ENCODE data around the gene CDKN1C.

Gene CDKN1C

DNA sequence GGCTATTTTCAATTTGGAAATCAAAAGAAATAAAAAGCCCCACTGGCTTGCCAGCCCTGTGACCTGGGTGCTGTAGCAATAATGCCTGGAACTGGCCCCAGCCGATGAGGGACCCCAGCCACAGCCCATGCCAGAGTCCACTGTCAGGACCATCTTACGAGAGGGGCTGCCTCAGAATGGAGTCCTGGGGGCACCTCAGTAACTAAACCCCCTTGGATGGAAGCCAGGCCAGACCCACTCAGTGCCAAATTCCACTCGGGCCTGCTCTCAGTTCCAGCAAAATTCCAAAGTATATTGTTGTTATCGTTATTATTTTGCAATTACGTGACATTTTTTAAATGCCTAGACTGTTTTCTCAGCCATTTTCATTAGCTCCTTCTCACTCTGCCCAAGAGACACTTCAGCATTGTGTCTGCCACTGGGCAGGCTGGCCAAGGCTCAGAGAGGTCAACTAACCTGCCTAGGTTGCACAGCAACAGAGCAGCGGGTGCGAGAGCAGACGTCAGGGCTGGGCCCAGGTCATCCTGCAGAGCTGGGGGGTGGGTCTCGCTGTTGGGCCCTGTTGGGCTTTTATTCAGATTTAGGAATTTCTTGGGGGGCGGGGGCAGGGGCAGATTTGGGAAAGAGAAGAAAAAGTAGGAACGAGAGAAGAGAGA is 19.5 kb downstream of the CDKN1C start (continued):
- TF ChIP-seq CSRNP3 (CRISPR knock-in tag; IDR thresholded peaks at IDR 0.05) (no peak), ISL1 (CRISPR knock-in tag; IDR thresholded peaks at IDR 0.05) (no peak), ARNTL (CRISPR knock-in tag; IDR thresholded peaks at IDR 0.05; ENCODE audit: borderline replicate concordance, low read depth) (no peak), TCF4 (CRISPR knock-in tag; IDR thresholded peaks at IDR 0.05; ENCODE audit: borderline replicate concordance) (no peak), SNAI2 (CRISPR knock-in tag; IDR thresholded peaks at IDR 0.05) (no peak), PPARA (CRISPR knock-in tag; IDR thresholded peaks at IDR 0.05; ENCODE audit: borderline replicate concordance) (no peak), ZNF70 (CRISPR knock-in tag; IDR thresholded peaks at IDR 0.05) (no peak), ZFP3 (CRISPR knock-in tag; IDR thresholded peaks at IDR 0.05) (no peak)
- TF ChIP-seq, protein P1, sequence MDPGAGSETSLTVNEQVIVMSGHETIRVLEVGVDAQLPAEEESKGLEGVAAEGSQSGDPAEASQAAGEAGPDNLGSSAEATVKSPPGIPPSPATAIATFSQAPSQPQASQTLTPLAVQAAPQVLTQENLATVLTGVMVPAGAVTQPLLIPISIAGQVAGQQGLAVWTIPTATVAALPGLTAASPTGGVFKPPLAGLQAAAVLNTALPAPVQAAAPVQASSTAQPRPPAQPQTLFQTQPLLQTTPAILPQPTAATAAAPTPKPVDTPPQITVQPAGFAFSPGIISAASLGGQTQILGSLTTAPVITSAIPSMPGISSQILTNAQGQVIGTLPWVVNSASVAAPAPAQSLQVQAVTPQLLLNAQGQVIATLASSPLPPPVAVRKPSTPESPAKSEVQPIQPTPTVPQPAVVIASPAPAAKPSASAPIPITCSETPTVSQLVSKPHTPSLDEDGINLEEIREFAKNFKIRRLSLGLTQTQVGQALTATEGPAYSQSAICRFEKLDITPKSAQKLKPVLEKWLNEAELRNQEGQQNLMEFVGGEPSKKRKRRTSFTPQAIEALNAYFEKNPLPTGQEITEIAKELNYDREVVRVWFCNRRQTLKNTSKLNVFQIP (CRISPR knock-in tag; IDR thresholded peaks at IDR 0.05; ENCODE audit: borderline replicate concordance, low read depth), result no peak

DNA sequence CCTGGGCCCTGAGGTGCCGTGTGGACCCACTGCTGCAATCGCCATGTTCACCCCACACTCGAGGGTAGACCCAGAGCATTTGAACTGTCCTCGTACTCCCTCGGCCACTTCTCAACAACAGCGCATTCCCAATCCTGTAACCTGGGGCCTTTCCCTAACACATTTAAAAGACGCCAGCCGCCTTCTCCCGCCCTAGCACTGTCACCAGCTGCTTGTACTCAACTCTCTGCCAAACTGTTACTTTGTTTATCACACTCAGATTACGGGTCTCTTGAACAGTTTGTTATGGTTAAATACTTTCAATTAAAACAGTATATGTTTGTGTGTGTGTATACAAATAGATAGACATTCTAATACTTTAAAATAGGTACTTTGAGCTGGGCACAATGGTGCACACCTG is 20.7 kb downstream of the CDKN1C start:
- ATAC-seq, result no peak
- no peak for TF ChIP-seq CREB5 (CRISPR knock-in tag; IDR thresholded peaks at IDR 0.05; ENCODE audit: low read depth)
- no peak for TF ChIP-seq ZNF8 (CRISPR knock-in tag; IDR thresholded peaks at IDR 0.05)
- TF ChIP-seq CSDC2 (CRISPR knock-in tag; IDR thresholded peaks at IDR 0.05), result no peak
- TF ChIP-seq ZFP30 (CRISPR knock-in tag; IDR thresholded peaks at IDR 0.05), result no peak
- no peak for TF ChIP-seq ESRRG (CRISPR knock-in tag; IDR thresholded peaks at IDR 0.05)
- no peak for TF ChIP-seq ZNF70 (CRISPR knock-in tag; IDR thresholded peaks at IDR 0.05)
- no peak for TF ChIP-seq TCF4 (CRISPR knock-in tag; IDR thresholded peaks at IDR 0.05; ENCODE audit: borderline replicate concordance)
- no peak for TF ChIP-seq ZFP3 (CRISPR knock-in tag; IDR thresholded peaks at IDR 0.05)
- TF ChIP-seq ARNTL (CRISPR knock-in tag; IDR thresholded peaks at IDR 0.05; ENCODE audit: borderline replicate concordance, low read depth), result no peak
- TF ChIP-seq CSRNP3 (CRISPR knock-in tag; IDR thresholded peaks at IDR 0.05), result no peak
- no peak for TF ChIP-seq TOX (CRISPR knock-in tag; IDR thresholded peaks at IDR 0.05; ENCODE audit: borderline replicate concordance)
- no peak for TF ChIP-seq RARB (CRISPR knock-in tag; IDR thresholded peaks at IDR 0.05)
- no peak for TF ChIP-seq PPARA (CRISPR knock-in tag; IDR thresholded peaks at IDR 0.05; ENCODE audit: borderline replicate concordance)
- TF ChIP-seq, protein P1 (CRISPR knock-in tag; IDR thresholded peaks at IDR 0.05; ENCODE audit: borderline replicate concordance, low read depth), result no peak
- TF ChIP-seq SNAI2 (CRISPR knock-in tag; IDR thresholded peaks at IDR 0.05), result no peak
- no peak for TF ChIP-seq OSR1 (CRISPR knock-in tag; IDR thresholded peaks at IDR 0.05)

GRCh38 chr11:2863276-2863618 is 22.3 kb downstream of the CDKN1C start:
- ATAC-seq, result no peak
- TF ChIP-seq RARB (CRISPR knock-in tag; IDR thresholded peaks at IDR 0.05), result no peak
- TF ChIP-seq TOX (CRISPR knock-in tag; IDR thresholded peaks at IDR 0.05; ENCODE audit: borderline replicate concordance), result no peak
- no peak for TF ChIP-seq CSDC2 (CRISPR knock-in tag; IDR thresholded peaks at IDR 0.05)
- no peak for TF ChIP-seq CREB5 (CRISPR knock-in tag; IDR thresholded peaks at IDR 0.05; ENCODE audit: low read depth)
- TF ChIP-seq ZFP3 (CRISPR knock-in tag; IDR thresholded peaks at IDR 0.05), result no peak
- TF ChIP-seq ARNTL (CRISPR knock-in tag; IDR thresholded peaks at IDR 0.05; ENCODE audit: borderline replicate concordance, low read depth), result no peak
- no peak for TF ChIP-seq CSRNP3 (CRISPR knock-in tag; IDR thresholded peaks at IDR 0.05)
- TF ChIP-seq ZC3H10 (CRISPR knock-in tag; IDR thresholded peaks at IDR 0.05), result no peak
- TF ChIP-seq ISL1 (CRISPR knock-in tag; IDR thresholded peaks at IDR 0.05), result no peak
- no peak for TF ChIP-seq SNAI2 (CRISPR knock-in tag; IDR thresholded peaks at IDR 0.05)
- TF ChIP-seq, protein P2, sequence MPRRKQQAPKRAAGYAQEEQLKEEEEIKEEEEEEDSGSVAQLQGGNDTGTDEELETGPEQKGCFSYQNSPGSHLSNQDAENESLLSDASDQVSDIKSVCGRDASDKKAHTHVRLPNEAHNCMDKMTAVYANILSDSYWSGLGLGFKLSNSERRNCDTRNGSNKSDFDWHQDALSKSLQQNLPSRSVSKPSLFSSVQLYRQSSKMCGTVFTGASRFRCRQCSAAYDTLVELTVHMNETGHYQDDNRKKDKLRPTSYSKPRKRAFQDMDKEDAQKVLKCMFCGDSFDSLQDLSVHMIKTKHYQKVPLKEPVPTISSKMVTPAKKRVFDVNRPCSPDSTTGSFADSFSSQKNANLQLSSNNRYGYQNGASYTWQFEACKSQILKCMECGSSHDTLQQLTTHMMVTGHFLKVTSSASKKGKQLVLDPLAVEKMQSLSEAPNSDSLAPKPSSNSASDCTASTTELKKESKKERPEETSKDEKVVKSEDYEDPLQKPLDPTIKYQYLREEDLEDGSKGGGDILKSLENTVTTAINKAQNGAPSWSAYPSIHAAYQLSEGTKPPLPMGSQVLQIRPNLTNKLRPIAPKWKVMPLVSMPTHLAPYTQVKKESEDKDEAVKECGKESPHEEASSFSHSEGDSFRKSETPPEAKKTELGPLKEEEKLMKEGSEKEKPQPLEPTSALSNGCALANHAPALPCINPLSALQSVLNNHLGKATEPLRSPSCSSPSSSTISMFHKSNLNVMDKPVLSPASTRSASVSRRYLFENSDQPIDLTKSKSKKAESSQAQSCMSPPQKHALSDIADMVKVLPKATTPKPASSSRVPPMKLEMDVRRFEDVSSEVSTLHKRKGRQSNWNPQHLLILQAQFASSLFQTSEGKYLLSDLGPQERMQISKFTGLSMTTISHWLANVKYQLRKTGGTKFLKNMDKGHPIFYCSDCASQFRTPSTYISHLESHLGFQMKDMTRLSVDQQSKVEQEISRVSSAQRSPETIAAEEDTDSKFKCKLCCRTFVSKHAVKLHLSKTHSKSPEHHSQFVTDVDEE (CRISPR knock-in tag; IDR thresholded peaks at IDR 0.05), result no peak
- no peak for TF ChIP-seq OSR1 (CRISPR knock-in tag; IDR thresholded peaks at IDR 0.05)
- TF ChIP-seq TCF4 (CRISPR knock-in tag; IDR thresholded peaks at IDR 0.05; ENCODE audit: borderline replicate concordance), result no peak
